K562 (cell line): ENCODE data around the gene CCL20.

Experiments
- EZH2 ChIP-seq: IDR thresholded peaks from 2 replicates; pipeline ENCODE4 v1.6.1; 2012; ENCODE audit warnings: low read depth, mild to moderate bottlenecking, inconsistent platforms, low read length, borderline replicate concordance
- MAZ ChIP-seq, 2 experiments: fragments of 450-650 bp in 1 of 2; sonication (generic) in 1 of 2; formaldehyde crosslinking; IDR thresholded peaks in 1 of 2; conservative IDR thresholded peaks in 1 of 2; 2 replicates each; pipeline versions ENCODE4 v1.4.0 to v1.5.0; 2020; ENCODE audit warnings: mild to moderate bottlenecking in 1 of 2, missing genetic modification reagents in 1 of 2
- RCOR1 ChIP-seq, 2 experiments: IDR thresholded peaks; 2 replicates each; pipeline ENCODE4 v1.6.1; 2012; ENCODE audit warnings: low read depth in 2 of 2, low read length in 2 of 2, borderline replicate concordance in 1 of 2, improper control_type of control experiment in 1 of 2
- ZNF121 ChIP-seq: sonication (generic); formaldehyde crosslinking; conservative IDR thresholded peaks from 2 replicates; pipeline ENCODE4 v1.8.0; 2022; ENCODE audit warnings: missing genetic modification reagents
- TF ChIP-seq, protein P1 (sequence below): sonication (generic); formaldehyde crosslinking; IDR thresholded peaks from 2 replicates; pipeline ENCODE4 v1.8.0; 2022; ENCODE audit warnings: missing genetic modification reagents, mild to moderate bottlenecking, borderline replicate concordance

DNA sequence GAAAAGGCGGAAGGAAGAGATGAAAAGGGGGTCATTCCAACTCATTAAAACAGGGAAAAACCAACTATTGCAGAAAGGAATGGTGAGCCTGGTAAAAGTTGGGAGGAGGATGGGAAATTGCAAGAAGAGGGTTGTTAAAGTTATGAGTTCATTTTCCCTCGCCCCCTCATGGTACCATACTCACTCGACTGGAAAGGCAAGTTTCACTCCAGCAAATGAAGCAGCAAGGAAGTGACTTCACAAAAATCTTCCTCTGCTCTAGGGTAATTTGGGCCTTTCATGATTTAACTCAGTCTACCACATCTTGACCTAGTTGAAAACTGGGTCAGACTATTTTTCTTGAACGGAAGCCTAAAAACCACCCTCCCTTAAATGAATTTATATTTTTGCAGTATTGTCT lies 34.9 kb downstream of the CCL20 start:
- TF ChIP-seq MAZ (CRISPR knock-in tag; conservative IDR thresholded peaks at IDR 0.05 in 1 of 2, IDR thresholded peaks at IDR 0.05 in 1 of 2) (no peak), EZH2 (no peak), RCOR1 (IDR thresholded peaks at IDR 0.05; ENCODE audit: borderline replicate concordance in 1 of 2, low read depth in 2 of 2, low read length in 2 of 2) (no peak), ZNF121 (no peak)
- TF ChIP-seq, protein P1, sequence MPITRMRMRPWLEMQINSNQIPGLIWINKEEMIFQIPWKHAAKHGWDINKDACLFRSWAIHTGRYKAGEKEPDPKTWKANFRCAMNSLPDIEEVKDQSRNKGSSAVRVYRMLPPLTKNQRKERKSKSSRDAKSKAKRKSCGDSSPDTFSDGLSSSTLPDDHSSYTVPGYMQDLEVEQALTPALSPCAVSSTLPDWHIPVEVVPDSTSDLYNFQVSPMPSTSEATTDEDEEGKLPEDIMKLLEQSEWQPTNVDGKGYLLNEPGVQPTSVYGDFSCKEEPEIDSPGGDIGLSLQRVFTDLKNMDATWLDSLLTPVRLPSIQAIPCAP = no peak
